ENCODE measurements around the gene SPIN1. TPM values are rescaled to one million over a fixed set of nuclear protein-coding genes. Genes with fewer than 3 reads are reported as not detected.
A peak's percentile ranks its signal among the peaks of the same experiment; 100 is the strongest.

SPIN1 gene
- total RNA-seq, 1 experiment from 2014 or later = 80.9 TPM

- no peaks in the 10 kb centered on the region for H3K27me3 Mint-ChIP-seq (ENCODE audit: insufficient read depth, unreplicated experiment)
- peak overlapping the region; percentile 49 for H3K27ac Mint-ChIP-seq (ENCODE audit: low read depth, unreplicated experiment)
- BruUV-seq (replicated peaks) = no TSS peak
- CTCF ChIA-PET = no interaction called here
- DNase-seq (ENCODE audit: unreplicated experiment) = no peak
- H3K9me3 Mint-ChIP-seq (ENCODE audit: unreplicated experiment) = no peaks in the 10 kb centered on the region
- no peak overlapping the region for H3K4me3 Mint-ChIP-seq (ENCODE audit: unreplicated experiment)
- intact Hi-C loops (cut with micrococcal nuclease) = no loop called here
- peaks cover 60% of the 10 kb centered on the region for H3K36me3 Mint-ChIP-seq (ENCODE audit: insufficient read depth, unreplicated experiment)
- no peak for TF ChIP-seq CTCF (IDR thresholded peaks at IDR 0.05; ENCODE audit: unreplicated experiment)
- H3K4me1 Mint-ChIP-seq (ENCODE audit: insufficient read depth, unreplicated experiment) = peaks cover 5% of the 10 kb centered on the region
- POLR2A ChIA-PET = no interaction called here
Measured at GRCh38 chr9:88435336-88435735, 47.1 kb downstream of the SPIN1 start.

- CTCF ChIA-PET = no interaction called here
- TF ChIP-seq CTCF (IDR thresholded peaks at IDR 0.05; ENCODE audit: unreplicated experiment) = no peak
- Mint-ChIP-seq H3K36me3 (ENCODE audit: insufficient read depth, unreplicated experiment) (peaks cover 57% of the 10 kb centered on the region), H3K27me3 (ENCODE audit: insufficient read depth, unreplicated experiment) (no peaks in the 10 kb centered on the region), H3K4me1 (ENCODE audit: insufficient read depth, unreplicated experiment) (peaks cover 5% of the 10 kb centered on the region), H3K4me3 (ENCODE audit: unreplicated experiment) (no peak overlapping the region), H3K9me3 (ENCODE audit: unreplicated experiment) (no peaks in the 10 kb centered on the region), H3K27ac (ENCODE audit: low read depth, unreplicated experiment) (no peak overlapping the region)
- no peak for DNase-seq (ENCODE audit: unreplicated experiment)
- POLR2A ChIA-PET = no interaction called here
- intact Hi-C loops (cut with micrococcal nuclease) = no loop called here
- no TSS peak for BruUV-seq (replicated peaks)
Measured at GRCh38 chr9:88436379-88436778, 48.1 kb downstream of the SPIN1 start.

- no TSS peak for BruUV-seq (replicated peaks)
- H3K4me1 Mint-ChIP-seq (ENCODE audit: insufficient read depth, unreplicated experiment) = peaks cover 10% of the 10 kb centered on the region
- intact Hi-C loops (cut with micrococcal nuclease) = no loop called here
- ChIA-PET POLR2A (interaction anchor here (0.6 kb wide), 1 partner anchor 107 kb away, joined by 3 read pairs; no protein-coding TSS in a partner anchor), CTCF (no interaction called here)
- H3K27ac Mint-ChIP-seq (ENCODE audit: low read depth, unreplicated experiment) = no peak overlapping the region
- H3K36me3 Mint-ChIP-seq (ENCODE audit: insufficient read depth, unreplicated experiment) = peaks cover 54% of the 10 kb centered on the region
- no peak overlapping the region for H3K4me3 Mint-ChIP-seq (ENCODE audit: unreplicated experiment)
- no peaks in the 10 kb centered on the region for H3K9me3 Mint-ChIP-seq (ENCODE audit: unreplicated experiment)
- no peak for DNase-seq (ENCODE audit: unreplicated experiment)
- no peak for TF ChIP-seq CTCF (IDR thresholded peaks at IDR 0.05; ENCODE audit: unreplicated experiment)
- no peaks in the 10 kb centered on the region for H3K27me3 Mint-ChIP-seq (ENCODE audit: insufficient read depth, unreplicated experiment)
Measured at GRCh38 chr9:88437210-88438146, 49.2 kb downstream of the SPIN1 start.

- no peak for DNase-seq (ENCODE audit: unreplicated experiment)
- Mint-ChIP-seq H3K27ac (ENCODE audit: low read depth, unreplicated experiment) (no peak overlapping the region), H3K9me3 (ENCODE audit: unreplicated experiment) (peaks cover 6% of the 10 kb centered on the region), H3K36me3 (ENCODE audit: insufficient read depth, unreplicated experiment) (peaks cover 50% of the 10 kb centered on the region), H3K4me1 (ENCODE audit: insufficient read depth, unreplicated experiment) (peaks cover 13% of the 10 kb centered on the region), H3K27me3 (ENCODE audit: insufficient read depth, unreplicated experiment) (no peaks in the 10 kb centered on the region), H3K4me3 (ENCODE audit: unreplicated experiment) (no peak overlapping the region)
- ChIA-PET POLR2A (no interaction called here), CTCF (interaction anchor here (0.6 kb wide), 1 partner anchor 464 kb away, joined by 4 read pairs; no protein-coding TSS in a partner anchor)
- no peak for TF ChIP-seq CTCF (IDR thresholded peaks at IDR 0.05; ENCODE audit: unreplicated experiment)
- intact Hi-C loops (cut with micrococcal nuclease) = no loop called here
- no TSS peak for BruUV-seq (replicated peaks)
Measured at GRCh38 chr9:88438811-88439210, 50.6 kb downstream of the SPIN1 start.
